GF-D8 (cell line): ENCODE data around the gene TMIGD2.
A peak's percentile ranks its signal among the peaks of the same experiment; 100 is the strongest.
"Not testable (repeated sequence)": the region's sequence is repeated elsewhere in the genome, so short reads cannot be mapped to it uniquely, and the experiment has no call there.

ENCODE experiments used
- DNase-seq: peaks from one replicate; lab custom pipeline; 2025; lab: John Stamatoyannopoulos, UW

The TMIGD2 gene

GRCh38 chr19:4302243-4302640 lies at the start of gene TMIGD2:
Gene TMIGD2, minus strand, starts transcription at chr19:4302389. Its CDS starts 4 bp downstream, at chr19:4302385.
- no peak for DNase-seq

GRCh38 chr19:4350726-4351125 lies 48.5 kb upstream of the TMIGD2 start:
- no peak for DNase-seq

GRCh38 chr19:4350111-4350510 lies 47.9 kb upstream of the TMIGD2 start:
- DNase-seq = no peak

GRCh38 chr19:4349225-4349624 lies 47.0 kb upstream of the TMIGD2 start:
- not testable (repeated sequence) for DNase-seq

GRCh38 chr19:4347521-4347920 lies 45.3 kb upstream of the TMIGD2 start:
- no peak for DNase-seq

GRCh38 chr19:4346020-4346383 lies 43.8 kb upstream of the TMIGD2 start:
- no peak for DNase-seq

- no peak for DNase-seq
Measured at GRCh38 chr19:4345342-4346019, 43.3 kb upstream of the TMIGD2 start.

GRCh38 chr19:4343370-4344307 lies 41.5 kb upstream of the TMIGD2 start, which contains the start of gene MPND:
Gene MPND, plus strand, starts transcription at chr19:4343562. Its CDS starts 32 bp downstream, at chr19:4343594.
- peak; percentile 38 for DNase-seq

- DNase-seq = peak; percentile 100
Measured at GRCh38 chr19:4342615-4343369, 40.6 kb upstream of the TMIGD2 start.

- DNase-seq = no peak
Measured at GRCh38 chr19:4342314-4342614, 40.1 kb upstream of the TMIGD2 start.

- DNase-seq = no peak
Measured at GRCh38 chr19:4338441-4339355, 36.5 kb upstream of the TMIGD2 start, which contains the start of gene STAP2. Gene STAP2, minus strand, starts transcription at chr19:4338827. Its CDS starts 74 bp downstream, at chr19:4338753.

- peak; percentile 10 for DNase-seq
Measured at GRCh38 chr19:4337906-4338440, 35.8 kb upstream of the TMIGD2 start.

- DNase-seq = no peak
Measured at GRCh38 chr19:4334929-4335570, 32.9 kb upstream of the TMIGD2 start.

GRCh38 chr19:4329858-4330257 lies 27.7 kb upstream of the TMIGD2 start:
- no peak for DNase-seq

- not testable (repeated sequence) for DNase-seq
Measured at GRCh38 chr19:4328991-4329681, 26.9 kb upstream of the TMIGD2 start.

GRCh38 chr19:4328243-4328990 lies 26.2 kb upstream of the TMIGD2 start:
- peak; percentile 72 for DNase-seq

- no peak for DNase-seq
Measured at GRCh38 chr19:4327877-4328242, 25.7 kb upstream of the TMIGD2 start.

GRCh38 chr19:4327252-4327876 lies 25.2 kb upstream of the TMIGD2 start:
- DNase-seq = no peak

GRCh38 chr19:4326837-4327251 lies 24.7 kb upstream of the TMIGD2 start:
- DNase-seq = no peak
